NB4 (cell line): ENCODE data around the gene ATP5IF1.

Experiments used
- DNase-seq: peaks from one replicate; pipeline ENCODE4 v3.0.0; 2010; ENCODE audit warnings: low read depth
- H3K4me3 ChIP-seq: one replicate; pipeline ENCODE4 v1.5.1; 2011; ENCODE audit warnings: mild to moderate bottlenecking, low read depth, low read length, moderate library complexity
- CTCF ChIP-seq: IDR thresholded peaks from one replicate; pipeline ENCODE4 v1.5.1; 2012; ENCODE audit warnings: low read depth, low read length
- MAX ChIP-seq: IDR thresholded peaks from 2 replicates; pipeline ENCODE4 v1.6.1; 2011; ENCODE audit warnings: low read depth, low read length
- MYC ChIP-seq: IDR thresholded peaks from 2 replicates; pipeline ENCODE4 v1.6.1; 2011; ENCODE audit warnings: low read depth, low read length
- POLR2A ChIP-seq: IDR thresholded peaks from 2 replicates; pipeline ENCODE4 v1.6.1; 2011; ENCODE audit warnings: mild to moderate bottlenecking; ENCODE audit not compliant: insufficient read length; ENCODE audit errors: extremely low read depth

The ATP5IF1 gene

DNA sequence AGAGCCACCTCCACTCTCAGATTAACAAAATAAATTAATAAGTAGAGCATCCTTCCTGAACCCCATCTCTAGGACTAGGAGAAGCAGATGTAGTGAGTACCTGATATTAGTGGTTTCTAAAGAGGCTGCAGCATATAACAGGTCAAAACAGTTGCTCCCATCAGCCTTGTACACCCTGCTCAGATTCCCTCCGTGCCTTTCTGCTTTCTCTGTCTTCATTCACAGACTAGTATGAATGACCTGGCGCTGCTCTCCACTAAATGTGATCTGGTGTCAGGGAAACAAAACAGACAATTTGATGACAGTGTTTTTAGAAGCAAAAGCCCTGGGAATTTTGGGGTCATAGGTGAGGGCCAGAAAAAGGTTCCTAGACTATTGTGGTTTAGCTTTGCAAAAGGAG, 31.7 kb downstream of the ATP5IF1 start:
- DNase-seq: no peak
- TF ChIP-seq MAX (no peak), MYC (no peak), POLR2A (no peak), CTCF (no peak)

DNA sequence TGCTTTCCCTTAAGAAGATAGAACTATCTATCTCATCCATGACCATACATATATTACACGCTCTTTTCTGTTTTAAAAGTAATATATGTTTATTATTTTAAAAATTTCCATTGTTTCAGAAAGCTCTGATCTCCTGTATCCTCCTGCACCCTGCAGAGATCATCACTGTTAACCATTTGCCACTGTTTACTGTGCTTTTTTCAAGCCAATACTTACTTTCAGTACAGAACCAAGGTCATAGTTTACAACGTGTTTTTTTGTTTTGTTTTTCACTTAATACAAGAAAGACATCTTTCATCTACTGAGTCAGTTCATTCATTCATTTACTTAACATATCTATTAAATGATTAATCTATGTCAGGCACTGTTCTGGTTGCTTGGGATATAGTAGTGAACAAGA, 33.6 kb downstream of the ATP5IF1 start:
- no peak overlapping the region for H3K4me3 ChIP-seq
- DNase-seq: no peak
- TF ChIP-seq POLR2A: no peak
- TF ChIP-seq MYC: no peak
- no peak for TF ChIP-seq CTCF

More for the DNA sequence above, 31.7 kb downstream of the ATP5IF1 start:
- no peak overlapping the region for H3K4me3 ChIP-seq

DNA sequence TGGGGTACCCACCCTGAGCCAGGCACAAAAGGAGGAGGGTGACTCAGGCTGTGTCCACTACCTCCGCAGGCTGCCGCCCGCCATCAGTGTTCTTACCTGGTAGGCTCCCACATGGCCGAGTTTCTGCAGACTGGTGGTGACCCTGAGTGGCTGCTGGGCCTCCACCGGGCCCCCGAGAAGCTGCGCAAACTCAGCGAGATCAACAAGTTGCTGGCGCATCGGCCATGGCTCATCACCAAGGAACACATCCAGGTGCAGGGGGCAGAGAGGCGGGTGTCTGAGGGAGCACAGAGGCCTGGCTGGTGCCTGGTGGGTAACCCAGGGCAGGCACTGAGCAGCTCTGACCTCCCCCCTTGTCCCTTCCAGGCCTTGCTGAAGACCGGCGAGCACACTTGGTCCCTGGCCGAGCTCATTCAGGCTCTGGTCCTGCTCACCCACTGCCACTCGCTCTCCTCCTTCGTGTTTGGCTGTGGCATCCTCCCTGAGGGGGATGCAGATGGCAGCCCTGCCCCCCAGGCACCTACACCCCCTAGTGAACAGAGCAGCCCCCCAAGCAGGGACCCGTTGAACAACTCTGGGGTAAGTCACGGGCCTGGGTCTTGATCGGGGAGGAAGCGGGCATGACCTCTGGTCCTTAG, 36.4 kb downstream of the ATP5IF1 start:
- DNase-seq: no peak

DNA sequence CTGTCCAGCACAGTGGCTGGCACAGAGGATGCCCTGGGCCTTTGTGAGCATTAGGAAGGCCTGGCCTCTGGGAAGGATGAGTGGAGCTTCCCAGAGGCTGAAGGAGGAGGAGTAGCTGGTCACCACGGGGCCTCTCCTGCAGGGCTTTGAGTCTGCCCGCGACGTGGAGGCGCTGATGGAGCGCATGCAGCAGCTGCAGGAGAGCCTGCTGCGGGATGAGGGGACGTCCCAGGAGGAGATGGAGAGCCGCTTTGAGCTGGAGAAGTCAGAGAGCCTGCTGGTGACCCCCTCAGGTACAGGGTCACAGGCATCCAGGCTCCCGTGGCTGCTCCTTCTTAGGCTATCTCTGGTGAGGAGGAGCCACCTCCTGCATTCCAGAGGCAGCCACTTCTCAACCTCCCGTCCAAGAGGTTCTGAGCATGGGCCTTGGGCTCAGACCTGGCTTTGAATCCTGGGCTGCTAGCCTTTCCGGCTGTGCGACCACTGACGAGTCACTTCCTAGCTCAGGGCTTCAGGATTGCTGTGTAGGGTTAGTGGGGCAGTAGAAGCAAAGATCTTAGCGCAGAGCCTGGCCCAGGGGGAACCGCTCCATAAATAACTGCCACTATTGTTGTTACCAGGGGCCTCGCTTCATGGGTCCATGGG, 37.4 kb downstream of the ATP5IF1 start:
- no peak for TF ChIP-seq POLR2A
- TF ChIP-seq MAX: no peak
- TF ChIP-seq CTCF: no peak
- no peak for TF ChIP-seq MYC
- no peak for DNase-seq
- no peak overlapping the region for H3K4me3 ChIP-seq

More for the DNA sequence above, 36.4 kb downstream of the ATP5IF1 start:
- no peak overlapping the region for H3K4me3 ChIP-seq
- TF ChIP-seq POLR2A: no peak
- no peak for TF ChIP-seq MYC
- TF ChIP-seq MAX: no peak
- no peak for TF ChIP-seq CTCF

- TF ChIP-seq MAX (no peak), POLR2A (no peak), CTCF (no peak), MYC (no peak)
- no peak for DNase-seq
- no peak overlapping the region for H3K4me3 ChIP-seq
These were observed 42.8 kb downstream of the ATP5IF1 start for GRCh38 chr1:28278763-28279162.

DNA sequence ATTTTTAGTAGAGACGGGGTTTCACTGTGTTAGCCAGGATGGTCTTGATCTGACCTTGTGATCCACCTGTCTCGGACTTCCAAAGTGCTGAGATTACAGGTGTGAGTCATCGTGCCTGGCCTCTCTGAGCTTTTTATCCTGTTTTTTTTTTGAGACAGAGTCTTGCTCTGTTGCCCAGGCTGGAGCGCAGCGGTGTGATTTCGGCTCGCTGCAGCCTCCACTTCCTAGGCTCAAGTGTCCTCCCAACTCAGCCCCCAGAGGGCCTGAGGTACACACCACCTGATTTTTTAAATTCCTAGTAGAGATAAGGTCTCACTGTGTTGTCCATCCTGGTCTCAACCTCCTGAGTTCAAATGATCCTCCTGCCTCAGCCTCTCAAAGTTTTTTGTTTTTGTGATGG, 43.8 kb downstream of the ATP5IF1 start:
- no peak overlapping the region for H3K4me3 ChIP-seq
- no peak for DNase-seq
- TF ChIP-seq POLR2A: no peak
- no peak for TF ChIP-seq MYC
- TF ChIP-seq CTCF: no peak
- no peak for TF ChIP-seq MAX
